Measurements from ENCODE around the gene MCU.

DNA sequence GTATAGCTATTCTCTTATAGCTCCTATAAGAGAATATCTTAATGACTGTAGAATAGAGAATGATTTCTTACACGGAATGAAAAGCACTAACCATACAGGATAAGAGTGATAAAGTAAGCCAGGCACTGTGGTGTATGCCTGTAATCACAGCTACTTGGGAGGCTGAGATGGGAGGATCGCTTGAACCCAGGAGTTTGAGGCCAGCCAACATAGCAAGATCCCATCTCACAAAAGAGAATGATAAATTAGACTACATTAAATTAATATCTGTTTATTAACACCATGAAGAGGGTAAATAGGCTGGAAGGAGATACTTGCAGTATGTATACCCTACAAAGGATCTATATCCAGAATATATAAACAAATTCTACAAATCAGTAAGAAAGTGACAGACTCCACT is 189.3 kb downstream of the MCU start:
- no peak for TF ChIP-seq POLR2A (IDR thresholded peaks at IDR 0.05)
- TF ChIP-seq CTCF (IDR thresholded peaks at IDR 0.05): no peak
